Heart right ventricle (tissue), 16 donors: ENCODE measurements around the gene HHIPL1. TPM values are rescaled to one million over a fixed set of nuclear protein-coding genes. Genes with fewer than 3 reads are reported as not detected.

Source experiments
- ATAC-seq, 8 donors: fragments of 200-7000 bp; cut with Tn5 transposase; one replicate each; pipeline ENCODE4 v1.9.1; 2020; ENCODE audit warnings: mild to moderate bottlenecking in 8 of 8, moderate library complexity in 8 of 8, moderate number of reproducible peaks in 1 of 8
- DNase-seq, 2 donors: peaks; one replicate each; pipeline ENCODE4 v3.0.0-alpha.2; 2020
- H3K27ac ChIP-seq, 10 donors: fragments of 200-600 bp; sonication (generic) in 2 of 10; one replicate each; pipeline versions ENCODE4 v1.5.0 to v1.8.0; 2020 to 2022; ENCODE audit warnings: mild to moderate bottlenecking in 3 of 10
- H3K27me3 ChIP-seq, 7 donors: fragments of 200-600 bp; one replicate each; pipeline ENCODE4 v1.8.0; 2021 to 2022; ENCODE audit warnings: mild to moderate bottlenecking in 2 of 7
- H3K36me3 ChIP-seq, 9 donors: fragments of 200-600 bp; sonication (generic) in 1 of 9; one replicate each; pipeline versions ENCODE4 v1.5.0 to v1.8.0; 2020 to 2022; ENCODE audit warnings: mild to moderate bottlenecking in 2 of 9
- H3K4me1 ChIP-seq, 9 donors: fragments of 200-600 bp; sonication (generic) in 1 of 9; one replicate each; pipeline versions ENCODE4 v1.5.0 to v1.8.0; 2020 to 2022; ENCODE audit warnings: mild to moderate bottlenecking in 4 of 9
- H3K4me3 ChIP-seq, 10 donors: fragments of 200-600 bp; sonication (generic) in 2 of 10; one replicate each; pipeline versions ENCODE4 v1.5.0 to v1.8.0; 2020 to 2022; ENCODE audit warnings: mild to moderate bottlenecking in 7 of 10, moderate library complexity in 2 of 10
- H3K9me3 ChIP-seq, 11 donors: fragments of 200-600 bp in 10 of 11; sonication (generic) in 2 of 11; one replicate each; pipeline versions ENCODE4 v1.5.0 to v1.8.0; 2013 to 2022; ENCODE audit warnings: mild to moderate bottlenecking in 2 of 11, control low read depth in 1 of 11, moderate library complexity in 1 of 11
- CTCF ChIP-seq, 9 donors: fragments of 200-600 bp; sonication (generic) in 2 of 9; IDR thresholded peaks; one replicate each; pipeline versions ENCODE4 v1.5.0 to v1.8.0; 2021 to 2022; ENCODE audit warnings: antibody characterized with exemption in 9 of 9, mild to moderate bottlenecking in 5 of 9, moderate library complexity in 1 of 9
- WGBS, 2 donors: extraction: QIAGEN DNeasy Blood & Tissue Kit; methylation state at CpG; one replicate each; pipeline ENCODE4 v1.1.7; 2013; ENCODE audit warnings: inconsistent platforms in 1 of 2; 5-methylcytosine and 5-hydroxymethylcytosine counted together
- intact Hi-C, 10 donors: fragments of 100-400 bp; cut with DNase I; formaldehyde crosslinking; loops; one replicate each; pipeline versions ENCODE4 v1.11.1 to v1.14.2; 2022
- polyA plus RNA-seq, 2 donors: library from polyadenylated mRNA; stranded (reverse); fragments of 200-250 nt; gene quantifications; one replicate each; pipeline ENCODE4 v1.2.3, GENCODE V29; 2013
- total RNA-seq, 10 donors: library from RNA; stranded (reverse); fragmentation: NEBNext Ultra II Directional in 3 of 10; extraction: Animal tissue kit (Norgen Biotek cat#: 25700) in 3 of 10; gene quantifications; one replicate each; pipeline versions ENCODE4 v1.2.1 to v1.2.4, GENCODE V29; 2021 to 2023
- donor health status: Arrhythmogenic right ventricular cardiomyopathy.
- donor health status: ischemic (EF 13 %, LVEDD 7.1; RV severe dilation, severe dysfunction).
- donor health status: healthy with polysubstance abuse.
- donor health status: DM: no; HTN: yes; CAD: no.
- donor health status: DM: no; HTN: no; CAD: no.
- donor health status: ischemic (EF 25% LVEDD 6.9; RV normal size, moderate dysfunction).
- donor health status: ischemic (EF 25% LVEDD 5.7; RV mildly dilated, moderate dysfunction).
- donor health status: healthy.
- donor health status: DM: yes; HTN: yes; CAD: no.
- donor health status: Ischemic cardiomyopathy.
- donor health status: ischemic (EF 35%, LVEDD 5.7; RV mildly dilated, moderate dysfunction).
- donor health status: nonischemic (EF 11% LVEDD 7.7; RV severe dilation, severe dysfunction).
- donor health status: DM: yes; HTN: yes; CAD: no.
- donor health status: PGD.
- donor health status: ischemic (EF 29% LVEDD 5.4; RV normal size, mild dysfunction).
- donor health status: nonischemic (EF 23%, LVEDD 6.1; RV moderate dilation, normal function).

HHIPL1 gene
- total and polyA plus RNA-seq, 12 donors, result 0.55 to 2.2 (median 1.2) TPM

- ATAC-seq (peak in 1 of 8 donors; percentile 39), DNase-seq (no peak)
- no peak for TF ChIP-seq CTCF (IDR thresholded peaks at IDR 0.05)
- 74 to 80% methylated on average over 6 of the region's 6 CpGs for WGBS, 2 donors
- Histone ChIP-seq H3K27me3 (peaks cover 0 to 7% (median 0%) of the 10 kb centered on the region in 7 donors), H3K4me1 (no peaks in the 10 kb centered on the region), H3K36me3 (peaks cover 0 to 61% (median 0%) of the 10 kb centered on the region in 9 donors), H3K9me3 (no peaks in the 10 kb centered on the region), H3K27ac (no peak overlapping the region), H3K4me3 (no peak overlapping the region)
- intact Hi-C loops, result loop anchor here in 1 of 10 donors (10.0 kb wide), 1 partner anchor 408 kb away; no protein-coding TSS in a partner anchor
These were observed 21.6 kb downstream of the HHIPL1 start for GRCh38 chr14:99666533-99666932.

GRCh38 chr14:99667045-99667444, 22.1 kb downstream of the HHIPL1 start:
- H3K36me3 ChIP-seq, result peaks cover 0 to 56% (median 0%) of the 10 kb centered on the region in 9 donors
- intact Hi-C loops, result loop anchor here in 1 of 10 donors (10.0 kb wide), 1 partner anchor 408 kb away; no protein-coding TSS in a partner anchor
- no peak for ATAC-seq
- H3K9me3 ChIP-seq, result no peaks in the 10 kb centered on the region
- DNase-seq, result no peak
- H3K27ac ChIP-seq, result no peak overlapping the region
- H3K4me3 ChIP-seq, result no peak overlapping the region
- H3K27me3 ChIP-seq, result peaks cover 0 to 2% (median 0%) of the 10 kb centered on the region in 7 donors
- TF ChIP-seq CTCF (IDR thresholded peaks at IDR 0.05), result no peak
- no peaks in the 10 kb centered on the region for H3K4me1 ChIP-seq
- WGBS, 2 donors, result 56 to 70% methylated on average over 2 of the region's 2 CpGs

- 89 to 90% methylated on average over 9 of the region's 9 CpGs for WGBS, 2 donors
- no peak for DNase-seq
- no peak for TF ChIP-seq CTCF (IDR thresholded peaks at IDR 0.05)
- Histone ChIP-seq H3K4me1 (peaks cover 0 to 6% (median 0%) of the 10 kb centered on the region in 9 donors), H3K36me3 (peaks cover 0 to 48% (median 0%) of the 10 kb centered on the region in 9 donors), H3K9me3 (no peaks in the 10 kb centered on the region), H3K27me3 (no peaks in the 10 kb centered on the region), H3K27ac (no peak overlapping the region), H3K4me3 (no peak overlapping the region)
- ATAC-seq, result no peak
- intact Hi-C loops, result loop anchor here in 1 of 10 donors (10.0 kb wide), 1 partner anchor 407 kb away; no protein-coding TSS in a partner anchor
These were observed 22.9 kb downstream of the HHIPL1 start for GRCh38 chr14:99667821-99668220.

- H3K27me3 ChIP-seq, result no peaks in the 10 kb centered on the region
- H3K4me1 ChIP-seq, result peaks cover 0 to 6% (median 0%) of the 10 kb centered on the region in 9 donors
- 87 to 90% methylated on average over 27 of the region's 27 CpGs for WGBS, 2 donors
- peaks cover 0 to 40% (median 0%) of the 10 kb centered on the region in 9 donors for H3K36me3 ChIP-seq
- intact Hi-C loops, result loop anchor here in 1 of 10 donors (10.0 kb wide), 1 partner anchor 406 kb away; no protein-coding TSS in a partner anchor
- H3K27ac ChIP-seq, result no peak overlapping the region
- H3K4me3 ChIP-seq, result no peak overlapping the region
- DNase-seq (no peak), ATAC-seq (no peak)
- no peaks in the 10 kb centered on the region for H3K9me3 ChIP-seq
- no peak for TF ChIP-seq CTCF (IDR thresholded peaks at IDR 0.05)
These were observed 23.7 kb downstream of the HHIPL1 start for GRCh38 chr14:99668307-99669295.
